OCI-LY7 (cell line): ENCODE measurements around the gene TUBA8. TPM values are rescaled to one million over a fixed set of nuclear protein-coding genes. Genes with fewer than 3 reads are reported as not detected.
"Not testable (repeated sequence)": the region's sequence is repeated elsewhere in the genome, so short reads cannot be mapped to it uniquely, and the experiment has no call there.

ENCODE experiments used
- BruUV-seq: library from RNA; stranded (reverse); fragments of 400-500 nt; replicated peaks from 2 replicates; lab custom pipeline; 2021; lab: Mats Ljungman, UMichigan
- CTCF ChIA-PET: fragments of 300-600 bp; sonication (Branson Sonifier 250); formaldehyde crosslinking; loops from one replicate; lab custom pipeline; 2022; ENCODE audit warnings: antibody characterized with exemption; ENCODE audit not compliant: unreplicated experiment; lab: Charles Lee
- POLR2A ChIA-PET: fragments of 300-600 bp; sonication (Branson Sonifier 250); formaldehyde crosslinking; loops from one replicate; lab custom pipeline; 2022; ENCODE audit warnings: antibody characterized with exemption; lab: Charles Lee
- DNase-seq: peaks from one replicate; pipeline ENCODE4 v3.0.0-alpha.2; 2015; ENCODE audit warnings: low spot score
- H2AFZ ChIP-seq: fragments of 200-600 bp; sonication (generic), shearing (Covaris generic); 2 replicates; pipeline ENCODE4 v1.6.1; 2014; ENCODE audit warnings: mild to moderate bottlenecking, antibody characterized with exemption, low read length, moderate library complexity
- H3K27ac ChIP-seq: fragments of 200-600 bp; sonication (generic); 2 replicates; pipeline ENCODE4 v1.5.1; 2014; ENCODE audit warnings: mixed run types, low read depth, mild to moderate bottlenecking, moderate library complexity, low read length, inconsistent platforms; ENCODE audit not compliant: poor library complexity, severe bottlenecking
- H3K36me3 ChIP-seq: fragments of 200-600 bp; sonication (generic); 2 replicates; pipeline ENCODE4 v1.6.1; 2014; ENCODE audit warnings: mild to moderate bottlenecking, antibody characterized with exemption, low read length, moderate library complexity, mixed read lengths; ENCODE audit not compliant: insufficient read depth
- H3K4me1 ChIP-seq: fragments of 200-600 bp; sonication (generic); 2 replicates; pipeline ENCODE4 v1.5.1; 2014; ENCODE audit warnings: mild to moderate bottlenecking, low read length; ENCODE audit not compliant: insufficient read depth, poor library complexity, severe bottlenecking
- H3K4me2 ChIP-seq: fragments of 200-600 bp; sonication (generic); 2 replicates; pipeline ENCODE4 v1.6.1; 2014; ENCODE audit warnings: mild to moderate bottlenecking, low read length
- H3K4me3 ChIP-seq: fragments of 200-600 bp; sonication (generic); 2 replicates; pipeline ENCODE4 v1.5.1; 2014; ENCODE audit warnings: mild to moderate bottlenecking, low read depth, low read length; ENCODE audit not compliant: poor library complexity, severe bottlenecking
- H3K79me2 ChIP-seq: fragments of 200-600 bp; sonication (generic); 2 replicates; pipeline ENCODE4 v1.6.1; 2016; ENCODE audit warnings: low read depth, mild to moderate bottlenecking, low read length, moderate library complexity, mixed read lengths; ENCODE audit not compliant: insufficient read depth
- H3K9me2 ChIP-seq: fragments of 200-600 bp; sonication (generic); 2 replicates; pipeline ENCODE4 v1.6.1; 2016; ENCODE audit warnings: mild to moderate bottlenecking, low read length, mixed read lengths; ENCODE audit not compliant: insufficient read depth
- H3K9me3 ChIP-seq: fragments of 200-600 bp; sonication (generic); 2 replicates; pipeline ENCODE4 v1.6.1; 2014; ENCODE audit warnings: mild to moderate bottlenecking, mixed run types, low read length, mixed read lengths
- H4K20me1 ChIP-seq: fragments of 200-600 bp; sonication (generic); 2 replicates; pipeline ENCODE4 v1.6.1; 2014; ENCODE audit warnings: mild to moderate bottlenecking, antibody characterized with exemption, low read length, moderate library complexity, mixed read lengths; ENCODE audit not compliant: insufficient read depth
- EZH2phosphoT487 ChIP-seq: fragments of 200-600 bp; sonication (generic); IDR thresholded peaks from 2 replicates; pipeline ENCODE4 v1.6.1; 2018; ENCODE audit warnings: low read depth, borderline replicate concordance, mild to moderate bottlenecking, mixed run types, antibody characterized with exemption, low read length, moderate library complexity, mixed read lengths
- intact Hi-C: fragments of 100-400 bp; cut with micrococcal nuclease; formaldehyde crosslinking; loops from one replicate; pipeline ENCODE4 v1.10.0; 2022; ENCODE audit not compliant: unreplicated experiment
- total RNA-seq, 2 experiments: library from RNA; depleted of rRNA in 1 of 2; stranded (reverse); fragments of >200 nt in 1 of 2; shearing (Covaris generic) in 1 of 2; gene quantifications; 2 replicates each; pipeline ENCODE4 v1.2.3, GENCODE V29; 2014 to 2022
- TF ChIP-seq, protein P1 (sequence below): fragments of 200-600 bp; sonication (generic); conservative IDR thresholded peaks from 2 replicates; pipeline ENCODE4 v1.5.1; 2014; ENCODE audit warnings: mild to moderate bottlenecking, antibody characterized with exemption, low read length, moderate library complexity, mixed read lengths

Gene TUBA8
- total RNA-seq, 2 experiments from 2014 or later: 1.9 to 2.0 TPM

DNA sequence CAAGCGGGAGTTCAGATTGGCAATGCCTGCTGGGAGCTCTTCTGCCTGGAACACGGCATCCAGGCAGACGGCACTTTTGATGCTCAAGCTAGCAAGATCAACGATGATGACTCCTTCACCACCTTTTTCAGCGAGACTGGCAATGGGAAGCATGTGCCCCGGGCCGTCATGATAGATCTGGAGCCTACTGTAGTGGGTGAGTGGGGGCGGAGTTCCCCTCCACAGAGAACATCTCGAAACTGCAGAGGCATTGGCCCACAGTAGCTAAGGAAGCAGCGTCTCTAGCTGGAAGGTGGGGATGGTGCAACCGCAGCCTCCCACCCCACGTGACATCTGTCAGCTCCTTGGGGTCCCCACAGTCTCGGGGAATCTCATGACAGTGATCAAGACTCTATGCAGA, 10.9 kb downstream of the TUBA8 start:
- Histone ChIP-seq H4K20me1 (no peaks in the 10 kb centered on the region), H3K4me3 (no peak overlapping the region), H3K4me2 (no peak overlapping the region), H3K36me3 (no peaks in the 10 kb centered on the region), H3K4me1 (no peaks in the 10 kb centered on the region), H2AFZ (no peak overlapping the region), H3K9me2 (no peaks in the 10 kb centered on the region), H3K79me2 (no peaks in the 10 kb centered on the region), H3K9me3 (no peaks in the 10 kb centered on the region), H3K27ac (no peak overlapping the region)
- ChIA-PET POLR2A (interaction anchor here (0.6 to 1.1 kb wide), 2 partner anchors 20 to 1932 kb away, joined by 3 to 5 read pairs; no protein-coding TSS in a partner anchor), CTCF (no interaction called here)
- no peak for TF ChIP-seq EZH2phosphoT487
- TF ChIP-seq, protein P1, sequence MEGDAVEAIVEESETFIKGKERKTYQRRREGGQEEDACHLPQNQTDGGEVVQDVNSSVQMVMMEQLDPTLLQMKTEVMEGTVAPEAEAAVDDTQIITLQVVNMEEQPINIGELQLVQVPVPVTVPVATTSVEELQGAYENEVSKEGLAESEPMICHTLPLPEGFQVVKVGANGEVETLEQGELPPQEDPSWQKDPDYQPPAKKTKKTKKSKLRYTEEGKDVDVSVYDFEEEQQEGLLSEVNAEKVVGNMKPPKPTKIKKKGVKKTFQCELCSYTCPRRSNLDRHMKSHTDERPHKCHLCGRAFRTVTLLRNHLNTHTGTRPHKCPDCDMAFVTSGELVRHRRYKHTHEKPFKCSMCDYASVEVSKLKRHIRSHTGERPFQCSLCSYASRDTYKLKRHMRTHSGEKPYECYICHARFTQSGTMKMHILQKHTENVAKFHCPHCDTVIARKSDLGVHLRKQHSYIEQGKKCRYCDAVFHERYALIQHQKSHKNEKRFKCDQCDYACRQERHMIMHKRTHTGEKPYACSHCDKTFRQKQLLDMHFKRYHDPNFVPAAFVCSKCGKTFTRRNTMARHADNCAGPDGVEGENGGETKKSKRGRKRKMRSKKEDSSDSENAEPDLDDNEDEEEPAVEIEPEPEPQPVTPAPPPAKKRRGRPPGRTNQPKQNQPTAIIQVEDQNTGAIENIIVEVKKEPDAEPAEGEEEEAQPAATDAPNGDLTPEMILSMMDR: no peak
- intact Hi-C loops: no loop called here
- no peak for DNase-seq
- BruUV-seq: no TSS peak

GRCh38 chr22:18121954-18122554, 11.4 kb downstream of the TUBA8 start:
- BruUV-seq: no TSS peak
- no peaks in the 10 kb centered on the region for H3K4me1 ChIP-seq
- H2AFZ ChIP-seq: no peak overlapping the region
- POLR2A ChIA-PET: no interaction called here
- CTCF ChIA-PET: no interaction called here
- no peak overlapping the region for H3K27ac ChIP-seq
- H3K36me3 ChIP-seq: peaks cover 4% of the 10 kb centered on the region; the same call in 1 of the 2 replicates
- no peak for TF ChIP-seq EZH2phosphoT487
- TF ChIP-seq, protein P1: no peak
- H3K9me3 ChIP-seq: no peaks in the 10 kb centered on the region
- H3K79me2 ChIP-seq: no peaks in the 10 kb centered on the region
- intact Hi-C loops: no loop called here
- H4K20me1 ChIP-seq: no peaks in the 10 kb centered on the region
- DNase-seq: no peak
- no peak overlapping the region for H3K4me3 ChIP-seq
- no peaks in the 10 kb centered on the region for H3K9me2 ChIP-seq
- no peak overlapping the region for H3K4me2 ChIP-seq

- H3K9me3 ChIP-seq, BruUV-seq, H3K4me1 ChIP-seq, H2AFZ ChIP-seq, H3K79me2 ChIP-seq, H3K9me2 ChIP-seq, intact Hi-C loops, H3K4me2 ChIP-seq, H3K27ac ChIP-seq, POLR2A ChIA-PET, H3K4me3 ChIP-seq, H3K36me3 ChIP-seq, DNase-seq, H4K20me1 ChIP-seq, CTCF ChIA-PET: not testable (repeated sequence)
These were observed 12.9 kb downstream of the TUBA8 start for GRCh38 chr22:18123476-18124025.
